ENCODE measurements around the gene HIF1AN.

The HIF1AN gene

DNA sequence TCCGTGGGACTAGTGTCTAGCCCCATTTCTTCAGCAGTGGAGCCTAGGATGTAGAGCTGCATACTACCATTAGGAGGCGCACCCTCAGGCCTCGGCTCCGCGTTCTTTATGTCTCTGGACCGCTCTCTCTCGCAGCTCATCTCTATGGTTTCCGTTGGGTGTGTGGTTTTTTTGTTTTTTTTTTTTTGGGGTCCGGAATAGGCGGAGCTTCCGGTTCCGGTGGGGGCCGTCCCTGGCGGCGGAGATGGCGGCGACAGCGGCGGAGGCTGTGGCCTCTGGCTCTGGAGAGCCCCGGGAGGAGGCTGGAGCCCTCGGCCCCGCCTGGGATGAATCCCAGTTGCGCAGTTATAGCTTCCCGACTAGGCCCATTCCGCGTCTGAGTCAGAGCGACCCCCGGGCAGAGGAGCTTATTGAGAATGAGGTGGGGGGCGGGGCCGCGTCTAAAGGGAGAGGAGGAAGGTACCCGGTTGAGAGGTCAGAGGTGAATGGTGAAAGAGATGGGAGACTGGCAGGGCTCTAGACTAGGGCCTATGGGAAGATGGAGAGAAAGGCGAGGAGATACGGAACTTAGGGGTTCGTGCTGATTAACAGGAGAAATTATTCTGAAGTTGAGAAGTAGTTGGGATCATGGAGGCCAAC, at the start of gene HIF1AN:
Gene HIF1AN (plus strand): TSS at position 229 of the 639 bp plus-strand sequence. CDS start 16 bp downstream, at position 245.
- Histone ChIP-seq H3K27ac (no peak within 1 kb of the TSS), H3K9me3 (ENCODE audit: low read depth, low read length) (no peaks in the 10 kb centered on the region), H3K36me3 (ENCODE audit: insufficient read depth, low read length) (peaks cover 18% of the 10 kb centered on the region), H3K9ac (ENCODE audit: insufficient read length) (peak within 1 kb of the TSS; percentile 72), H3K4me3 (peak within 1 kb of the TSS; percentile 86)
- TF ChIP-seq EZH2 (IDR thresholded peaks at IDR 0.05) (no peak), POLR2AphosphoS5 (IDR thresholded peaks at IDR 0.05; ENCODE audit: borderline replicate concordance, low read depth, low read length) (peak; percentile 80)
- peak; percentile 77 for DNase-seq (ENCODE audit: low read depth, low spot score)

GRCh38 chr10:100487529-100487928, 48.2 kb upstream of the HIF1AN start:
- no peaks in the 10 kb centered on the region for H3K9me3 ChIP-seq (ENCODE audit: low read depth, low read length)
- no peak for DNase-seq (ENCODE audit: low read depth, low spot score)
- H3K9ac ChIP-seq (ENCODE audit: insufficient read length), result no peak overlapping the region
- no peak overlapping the region for H3K4me3 ChIP-seq
- TF ChIP-seq POLR2AphosphoS5 (IDR thresholded peaks at IDR 0.05; ENCODE audit: borderline replicate concordance, low read depth, low read length) (no peak), EZH2 (IDR thresholded peaks at IDR 0.05) (no peak), FOXP2 (optimal IDR thresholded peaks at IDR 0.05; ENCODE audit: control extremely low read depth, extremely low read length, insufficient read depth) (no peak)
- no peak overlapping the region for H3K27ac ChIP-seq
- no peaks in the 10 kb centered on the region; the same call in 1 of the 2 replicates for H3K36me3 ChIP-seq (ENCODE audit: insufficient read depth, low read length)

DNA sequence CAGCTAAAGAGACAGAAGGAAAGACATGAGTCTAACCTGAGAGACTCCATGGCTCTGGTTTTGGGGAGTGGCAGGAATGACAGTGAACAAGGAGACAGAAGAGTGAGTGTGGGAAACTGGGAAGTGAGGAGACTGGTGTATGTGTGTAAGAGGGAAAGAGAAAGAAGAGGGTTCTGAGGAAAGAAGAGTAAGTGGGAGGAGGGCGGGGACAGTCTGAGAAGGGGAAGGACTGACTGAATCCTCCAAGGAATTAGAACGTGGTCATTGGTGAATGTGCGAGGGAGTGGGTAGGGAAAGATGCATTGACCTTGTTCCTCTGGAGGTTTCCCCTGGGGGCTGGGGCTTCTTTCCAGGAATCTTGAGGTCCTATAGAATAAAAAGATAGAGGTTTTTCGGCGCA, 46.3 kb upstream of the HIF1AN start:
- Histone ChIP-seq H3K9ac (ENCODE audit: insufficient read length) (no peak overlapping the region), H3K36me3 (ENCODE audit: insufficient read depth, low read length) (no peaks in the 10 kb centered on the region; the same call in 1 of the 2 replicates), H3K4me3 (no peak overlapping the region), H3K27ac (no peak overlapping the region), H3K9me3 (ENCODE audit: low read depth, low read length) (no peaks in the 10 kb centered on the region)
- no peak for DNase-seq (ENCODE audit: low read depth, low spot score)
- TF ChIP-seq EZH2 (IDR thresholded peaks at IDR 0.05), result no peak

GRCh38 chr10:100490531-100490930, 45.2 kb upstream of the HIF1AN start:
- Histone ChIP-seq H3K9ac (ENCODE audit: insufficient read length) (no peak overlapping the region), H3K4me3 (no peak overlapping the region), H3K27ac (no peak overlapping the region), H3K9me3 (ENCODE audit: low read depth, low read length) (no peaks in the 10 kb centered on the region), H3K36me3 (ENCODE audit: insufficient read depth, low read length) (no peaks in the 10 kb centered on the region; the same call in 1 of the 2 replicates)
- no peak for DNase-seq (ENCODE audit: low read depth, low spot score)
- no peak for TF ChIP-seq EZH2 (IDR thresholded peaks at IDR 0.05)
- no peak for TF ChIP-seq POLR2AphosphoS5 (IDR thresholded peaks at IDR 0.05; ENCODE audit: borderline replicate concordance, low read depth, low read length)
- no peak for TF ChIP-seq FOXP2 (optimal IDR thresholded peaks at IDR 0.05; ENCODE audit: control extremely low read depth, extremely low read length, insufficient read depth)

- Histone ChIP-seq H3K9ac (ENCODE audit: insufficient read length) (no peak overlapping the region), H3K4me3 (no peak overlapping the region), H3K9me3 (ENCODE audit: low read depth, low read length) (no peaks in the 10 kb centered on the region), H3K36me3 (ENCODE audit: insufficient read depth, low read length) (no peaks in the 10 kb centered on the region), H3K27ac (no peak overlapping the region)
- DNase-seq (ENCODE audit: low read depth, low spot score), result no peak
- TF ChIP-seq FOXP2 (optimal IDR thresholded peaks at IDR 0.05; ENCODE audit: control extremely low read depth, extremely low read length, insufficient read depth) (no peak), EZH2 (IDR thresholded peaks at IDR 0.05) (no peak), POLR2AphosphoS5 (IDR thresholded peaks at IDR 0.05; ENCODE audit: borderline replicate concordance, low read depth, low read length) (no peak)
Measured at GRCh38 chr10:100496567-100496966, 39.2 kb upstream of the HIF1AN start.

DNA sequence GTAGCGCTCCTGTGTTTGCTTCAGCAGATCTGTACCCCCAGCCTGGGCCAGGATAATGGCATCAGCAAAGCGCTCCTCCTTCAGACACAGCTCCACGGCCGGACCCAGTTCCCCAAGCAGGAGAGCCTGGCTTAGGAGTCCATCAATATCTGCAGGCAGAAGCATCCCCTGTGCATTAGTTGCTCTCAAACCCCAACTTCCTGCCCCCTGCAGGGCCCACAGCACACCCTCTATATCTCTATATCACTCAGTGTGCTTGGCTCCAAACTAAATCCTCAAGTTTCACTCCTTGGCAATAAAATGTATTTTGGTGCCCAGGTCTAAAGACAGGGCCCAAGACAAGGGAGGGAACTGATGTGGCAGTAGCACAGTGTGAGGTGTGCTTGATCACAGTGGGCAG, 37.7 kb upstream of the HIF1AN start:
- no peak for DNase-seq (ENCODE audit: low read depth, low spot score)
- no peaks in the 10 kb centered on the region for H3K36me3 ChIP-seq (ENCODE audit: insufficient read depth, low read length)
- H3K9me3 ChIP-seq (ENCODE audit: low read depth, low read length), result no peaks in the 10 kb centered on the region
- no peak overlapping the region for H3K9ac ChIP-seq (ENCODE audit: insufficient read length)
- no peak overlapping the region for H3K4me3 ChIP-seq
- TF ChIP-seq EZH2 (IDR thresholded peaks at IDR 0.05) (no peak), POLR2AphosphoS5 (IDR thresholded peaks at IDR 0.05; ENCODE audit: borderline replicate concordance, low read depth, low read length) (no peak), FOXP2 (optimal IDR thresholded peaks at IDR 0.05; ENCODE audit: control extremely low read depth, extremely low read length, insufficient read depth) (no peak)
- no peak overlapping the region for H3K27ac ChIP-seq

- Histone ChIP-seq H3K36me3 (ENCODE audit: insufficient read depth, low read length) (no peaks in the 10 kb centered on the region), H3K9ac (ENCODE audit: insufficient read length) (no peak overlapping the region)
- TF ChIP-seq FOXP2 (optimal IDR thresholded peaks at IDR 0.05; ENCODE audit: control extremely low read depth, extremely low read length, insufficient read depth), result no peak
- no peak for TF ChIP-seq POLR2AphosphoS5 (IDR thresholded peaks at IDR 0.05; ENCODE audit: borderline replicate concordance, low read depth, low read length)
- TF ChIP-seq EZH2 (IDR thresholded peaks at IDR 0.05), result no peak
Measured at GRCh38 chr10:100501423-100501822, 34.3 kb upstream of the HIF1AN start.

DNA sequence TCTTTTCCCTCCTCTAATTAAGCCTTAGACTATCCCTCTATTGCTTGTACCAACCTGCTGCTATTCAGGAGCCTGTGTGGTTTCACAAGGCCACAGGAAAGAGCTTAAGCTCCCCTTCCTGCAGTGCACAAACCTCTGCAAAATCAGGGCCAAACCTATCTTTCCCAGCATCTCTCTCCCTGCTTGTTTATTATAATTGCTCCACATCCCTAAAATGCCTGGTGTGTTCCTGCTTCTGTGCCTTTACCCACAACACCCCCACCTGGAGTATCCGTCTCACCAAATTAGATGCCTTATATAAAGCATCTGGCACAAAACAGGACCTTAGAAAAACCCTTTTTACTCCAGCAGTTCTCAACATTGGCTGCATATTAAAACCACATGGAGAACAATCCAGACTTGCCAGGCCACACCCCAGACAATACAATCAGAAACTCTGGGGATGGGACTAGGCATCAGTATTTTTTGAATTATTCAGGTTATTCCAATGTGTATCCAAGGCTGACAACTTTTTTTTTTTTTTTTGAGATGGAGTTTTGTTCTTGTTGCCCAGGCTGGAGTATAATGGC, 32.7 kb upstream of the HIF1AN start:
- no peak for DNase-seq (ENCODE audit: low read depth, low spot score)
- Histone ChIP-seq H3K9ac (ENCODE audit: insufficient read length) (no peak overlapping the region), H3K9me3 (ENCODE audit: low read depth, low read length) (no peaks in the 10 kb centered on the region), H3K36me3 (ENCODE audit: insufficient read depth, low read length) (no peaks in the 10 kb centered on the region), H3K4me3 (no peak overlapping the region), H3K27ac (no peak overlapping the region)
- TF ChIP-seq POLR2AphosphoS5 (IDR thresholded peaks at IDR 0.05; ENCODE audit: borderline replicate concordance, low read depth, low read length) (no peak), FOXP2 (optimal IDR thresholded peaks at IDR 0.05; ENCODE audit: control extremely low read depth, extremely low read length, insufficient read depth) (no peak), EZH2 (IDR thresholded peaks at IDR 0.05) (no peak)

More at GRCh38 chr10:100501423-100501822, 34.3 kb upstream of the HIF1AN start:
- no peak overlapping the region for H3K4me3 ChIP-seq
- DNase-seq (ENCODE audit: low read depth, low spot score), result no peak
- no peak overlapping the region for H3K27ac ChIP-seq
- H3K9me3 ChIP-seq (ENCODE audit: low read depth, low read length), result no peaks in the 10 kb centered on the region

DNA sequence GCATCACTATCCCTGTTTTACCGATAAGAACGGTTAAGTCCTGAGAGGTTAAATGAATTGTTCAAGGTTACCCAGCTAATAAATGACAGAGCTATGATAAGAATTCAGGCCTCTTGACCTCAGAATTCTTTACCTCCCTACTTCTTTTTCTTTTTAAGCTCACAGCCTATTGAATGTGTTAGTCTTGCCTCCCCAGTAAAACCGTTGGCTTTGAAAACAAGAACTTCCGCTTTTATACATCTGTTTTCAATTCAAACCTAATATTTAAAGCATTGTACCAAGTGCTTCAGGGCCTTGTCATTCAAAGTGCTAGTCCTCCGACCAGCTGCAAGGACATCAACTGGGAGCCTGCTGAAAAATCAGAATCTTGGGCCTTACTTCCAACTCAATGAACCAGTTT, 31.6 kb upstream of the HIF1AN start:
- Histone ChIP-seq H3K27ac (peak overlapping the region; percentile 89), H3K9ac (ENCODE audit: insufficient read length) (no peak overlapping the region), H3K4me3 (peak overlapping the region; percentile 40), H3K36me3 (ENCODE audit: insufficient read depth, low read length) (no peaks in the 10 kb centered on the region), H3K9me3 (ENCODE audit: low read depth, low read length) (no peaks in the 10 kb centered on the region)
- TF ChIP-seq POLR2AphosphoS5 (IDR thresholded peaks at IDR 0.05; ENCODE audit: borderline replicate concordance, low read depth, low read length) (no peak), EZH2 (IDR thresholded peaks at IDR 0.05) (no peak), FOXP2 (optimal IDR thresholded peaks at IDR 0.05; ENCODE audit: control extremely low read depth, extremely low read length, insufficient read depth) (no peak)
- DNase-seq (ENCODE audit: low read depth, low spot score), result no peak
